GM10266 (cell line): ENCODE results near the gene LRBA.

Experiments
- DNase-seq: peaks from one replicate; pipeline ENCODE4 v3.0.0; 2012; ENCODE audit errors: extremely low spot score
- CTCF ChIP-seq: IDR thresholded peaks from 2 replicates; pipeline ENCODE4 v1.5.1; 2012; ENCODE audit warnings: mild to moderate bottlenecking, low read depth; ENCODE audit not compliant: control insufficient read depth, insufficient read depth; ENCODE audit errors: missing control alignments

The LRBA gene

GRCh38 chr4:150297861-150298474, 717.1 kb downstream of the LRBA start:
- TF ChIP-seq CTCF, result peak; percentile 47

GRCh38 chr4:150289881-150290280, 725.2 kb downstream of the LRBA start:
- no peak for TF ChIP-seq CTCF
- no peak for DNase-seq

More at GRCh38 chr4:150297861-150298474, 717.1 kb downstream of the LRBA start:
- DNase-seq, result no peak

- TF ChIP-seq CTCF, result no peak
- no peak for DNase-seq
Measured at GRCh38 chr4:150289198-150289597, 725.9 kb downstream of the LRBA start.

- TF ChIP-seq CTCF, result no peak
- no peak for DNase-seq
Measured at GRCh38 chr4:150286656-150287055, 728.4 kb downstream of the LRBA start.

GRCh38 chr4:150283689-150284088, 731.4 kb downstream of the LRBA start:
- no peak for DNase-seq
- no peak for TF ChIP-seq CTCF

GRCh38 chr4:150280975-150281374, 734.1 kb downstream of the LRBA start:
- DNase-seq, result no peak
- TF ChIP-seq CTCF, result no peak

GRCh38 chr4:150280081-150280895, 734.8 kb downstream of the LRBA start:
- TF ChIP-seq CTCF, result no peak
- no peak for DNase-seq
